COR-L47 (cell line): ENCODE data around the gene ACSM2B.
"Not testable (repeated sequence)": the region's sequence is repeated elsewhere in the genome, so short reads cannot be mapped to it uniquely, and the experiment has no call there.

Source experiments
- DNase-seq: peaks from one replicate; lab custom pipeline; 2025; lab: John Stamatoyannopoulos, UW

ACSM2B gene

DNA sequence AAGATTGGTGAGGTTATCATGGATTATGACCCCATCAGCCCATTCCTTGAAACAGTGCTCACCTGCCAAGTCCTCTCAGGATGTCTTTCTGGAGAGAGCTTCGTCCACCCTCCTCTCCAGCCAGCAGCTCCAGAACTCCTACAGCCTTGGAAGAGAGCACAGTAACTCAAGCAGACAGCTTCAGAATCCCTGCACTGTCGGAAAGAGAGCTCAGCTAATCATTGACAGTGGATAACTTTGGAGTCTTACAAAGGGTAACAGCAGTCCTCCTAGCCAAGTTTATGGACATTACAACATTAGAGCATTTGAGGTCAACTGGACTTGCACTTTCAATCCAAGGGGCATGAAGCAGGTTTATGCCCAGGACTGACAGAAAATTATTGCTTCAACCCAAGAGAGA is at the start of gene ACSM2B:
Gene ACSM2B, minus strand, starts transcription at position 223 of the 400 bp plus-strand sequence. CDS start 11,522 bp downstream, outside the sequence.
- not testable (repeated sequence) for DNase-seq

DNA sequence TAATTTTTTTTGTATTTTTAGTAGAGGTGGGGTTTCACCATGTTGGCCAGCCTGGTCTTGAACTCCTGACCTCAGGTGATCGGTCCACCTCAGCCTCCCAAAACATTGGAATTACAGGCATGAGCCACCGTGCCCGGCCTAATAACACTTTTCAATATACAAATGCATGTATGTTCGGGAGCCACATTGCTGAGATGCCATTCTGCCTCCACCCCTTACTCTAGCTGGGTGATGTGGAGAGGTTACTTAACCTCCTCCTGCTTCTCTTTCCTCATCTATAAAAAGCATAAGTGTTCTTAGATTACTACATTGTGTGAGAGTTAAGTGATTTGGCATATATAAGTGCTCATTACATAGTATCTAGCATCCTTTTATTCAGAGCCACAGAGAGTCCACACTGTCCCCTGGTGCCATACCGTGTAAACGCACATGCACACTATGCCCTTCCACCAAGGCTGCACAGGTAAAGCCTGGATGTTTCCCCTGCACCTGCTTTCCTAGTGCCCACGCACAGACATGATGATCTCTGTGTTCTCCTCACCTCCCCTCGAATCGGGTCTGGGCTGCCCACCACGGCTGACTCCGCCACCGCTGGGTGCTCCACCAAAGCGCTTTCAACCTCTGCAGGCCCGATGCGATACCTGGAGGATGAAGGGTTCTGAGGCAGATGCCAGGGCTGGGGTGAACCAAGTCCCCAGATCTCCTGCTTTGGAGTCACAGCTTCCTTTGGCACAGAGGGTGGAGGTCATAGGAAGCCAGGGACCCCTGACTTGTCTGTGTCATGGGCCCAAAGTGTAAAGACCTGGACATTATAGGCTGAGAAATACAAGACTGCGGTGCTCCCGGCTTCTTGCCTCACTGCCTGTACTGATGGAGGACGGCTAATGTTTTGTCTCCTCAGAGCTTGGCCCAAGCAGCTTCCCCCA is 49.0 kb upstream of the ACSM2B start:
- no peak for DNase-seq

- DNase-seq: no peak
Observed at GRCh38 chr16:20624205-20624604, 48.0 kb upstream of the ACSM2B start.

DNA sequence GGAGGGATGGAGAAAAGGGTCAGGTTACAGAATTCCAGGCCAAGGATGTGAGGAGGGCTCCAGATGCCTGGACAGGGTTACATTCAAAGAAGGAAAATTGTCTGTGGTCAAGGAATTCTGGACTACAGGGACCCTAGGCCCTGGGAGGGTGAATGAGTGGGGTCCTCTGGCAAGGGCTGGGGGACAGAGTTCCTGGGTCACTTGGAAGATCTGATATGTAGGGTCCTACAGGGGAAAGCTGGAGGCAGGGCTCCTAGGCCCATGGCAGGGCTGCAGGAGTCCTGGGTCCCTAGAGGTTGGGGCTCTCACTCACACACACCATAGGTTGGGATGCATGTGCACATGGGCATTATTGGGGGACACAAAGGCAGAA is 46.3 kb upstream of the ACSM2B start:
- DNase-seq: no peak

- no peak for DNase-seq
Observed at GRCh38 chr16:20621406-20621805, 45.2 kb upstream of the ACSM2B start.

DNA sequence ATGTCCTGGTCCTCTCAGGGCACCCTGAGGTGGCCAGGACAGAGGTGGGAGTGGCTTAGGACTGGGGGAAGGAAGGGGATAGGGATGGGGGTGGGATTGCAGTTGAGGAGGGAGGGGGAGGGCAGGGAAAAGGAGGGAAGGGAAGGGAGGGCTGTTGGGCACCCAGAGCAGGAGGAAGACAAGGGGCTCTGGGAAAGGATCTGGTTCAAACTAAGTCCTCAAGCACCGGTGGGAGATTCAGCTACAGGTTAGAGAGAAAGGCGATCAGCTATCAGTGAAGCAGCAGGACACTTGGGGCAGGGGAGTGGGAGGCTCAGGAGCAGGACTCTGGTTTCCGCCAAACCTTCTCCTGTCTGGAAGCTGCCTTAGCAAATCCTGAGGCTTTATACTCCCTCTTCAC is 44.6 kb upstream of the ACSM2B start:
- no peak for DNase-seq

DNA sequence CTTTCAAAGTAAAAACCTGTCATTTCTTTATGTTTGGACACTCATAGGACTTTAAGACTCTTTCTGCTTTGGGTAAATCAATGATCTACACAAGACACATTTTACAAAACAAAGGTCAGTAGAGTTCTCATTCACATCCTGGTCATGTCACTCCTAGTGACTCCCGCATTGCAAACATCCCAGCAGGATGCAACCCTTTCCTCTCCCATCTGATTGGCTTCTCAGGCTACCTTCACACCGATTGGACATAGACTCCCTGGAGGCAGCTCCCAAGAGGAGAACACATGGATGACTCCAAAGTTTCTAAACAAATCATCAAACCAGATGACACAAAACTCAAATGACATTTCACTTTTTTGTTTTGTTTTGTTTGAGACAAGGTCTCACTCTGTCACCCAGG is 43.8 kb upstream of the ACSM2B start:
- no peak for DNase-seq

GRCh38 chr16:20617271-20617670 is 41.1 kb upstream of the ACSM2B start:
- no peak for DNase-seq

DNA sequence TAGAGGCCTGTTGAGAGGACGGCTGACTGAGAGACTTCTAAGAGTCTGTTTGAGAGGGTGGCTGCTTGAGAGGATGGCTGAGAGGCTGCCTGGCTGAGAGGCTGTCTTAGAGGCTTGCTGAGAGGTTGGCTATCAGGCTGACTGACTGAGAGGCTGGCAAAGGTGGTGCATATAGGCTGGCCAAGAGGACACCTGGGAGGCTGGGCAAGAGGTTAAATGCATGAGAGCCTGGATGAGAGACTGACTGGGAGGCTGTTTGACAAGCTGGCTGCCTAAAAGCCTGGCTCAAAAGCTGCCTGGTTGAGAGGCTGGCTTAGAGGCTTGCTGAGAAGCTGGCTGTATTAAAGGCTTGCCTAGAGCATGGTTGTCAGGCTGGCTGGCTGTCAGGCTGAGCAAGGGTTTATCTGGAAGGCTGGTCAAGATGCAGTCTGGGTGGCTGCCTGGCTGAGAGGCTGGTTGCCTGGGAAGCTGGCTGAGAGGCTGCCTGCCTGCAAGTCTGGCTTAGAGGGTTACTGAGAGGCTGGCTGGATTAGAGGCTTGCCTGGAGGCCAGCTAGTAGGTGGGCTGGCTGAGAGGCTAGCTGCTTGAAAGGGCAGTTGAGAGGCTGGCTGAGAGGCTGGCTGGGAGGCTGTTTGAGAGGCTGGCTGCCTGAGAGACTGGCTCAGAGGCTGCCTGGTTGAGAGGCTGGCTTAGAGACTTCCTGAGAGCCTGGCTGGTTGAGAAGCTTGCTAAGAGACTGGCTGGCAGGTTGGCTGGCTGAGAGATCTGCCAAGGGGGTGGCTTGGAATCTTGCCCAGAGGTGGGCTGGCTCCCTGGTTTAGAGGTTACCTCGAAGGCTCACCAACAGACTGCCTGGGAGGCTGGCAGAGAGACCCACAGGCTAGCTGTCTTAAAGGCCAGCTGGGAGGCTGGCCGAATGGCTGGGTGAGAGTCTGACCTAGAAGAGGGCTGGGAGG is 38.3 kb upstream of the ACSM2B start:
- DNase-seq: no peak

DNA sequence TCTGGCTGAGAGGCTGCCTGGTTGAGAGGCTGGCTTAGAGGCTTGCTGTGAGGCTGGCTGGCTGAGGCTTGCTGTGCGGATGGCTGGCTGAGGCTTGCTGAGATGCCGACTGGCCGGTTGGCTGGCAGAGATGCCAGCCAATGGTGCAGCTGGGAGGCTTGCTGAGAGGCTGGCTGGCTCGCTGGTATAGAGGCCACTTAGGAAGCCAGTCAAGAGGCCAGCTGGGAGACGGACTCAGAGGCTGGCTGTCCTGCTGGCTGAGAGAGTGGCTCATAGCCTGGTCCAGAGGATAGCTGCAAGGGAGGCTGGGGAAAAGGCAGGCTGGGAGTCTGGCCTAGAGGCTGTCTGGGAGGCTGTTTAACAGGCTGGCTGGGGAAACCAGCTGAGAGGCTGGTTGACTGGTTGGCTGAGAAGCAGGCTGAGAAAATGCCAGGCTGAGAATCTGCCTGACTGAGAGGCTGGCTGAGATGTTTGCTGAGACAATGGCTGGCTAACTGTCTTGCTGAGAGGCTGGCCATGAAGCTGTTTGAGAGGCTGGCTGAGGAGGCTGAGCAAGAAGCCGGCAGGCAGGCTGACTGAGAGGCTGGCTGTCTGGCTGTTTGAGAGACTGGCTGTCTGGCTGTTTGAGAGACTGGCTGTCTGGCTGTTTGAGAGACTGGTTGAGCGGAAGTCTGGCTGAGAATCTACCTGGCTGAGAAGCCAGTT is 37.5 kb upstream of the ACSM2B start:
- DNase-seq: no peak

- no peak for DNase-seq
Observed at GRCh38 chr16:20612551-20613480, 36.6 kb upstream of the ACSM2B start.

GRCh38 chr16:20611975-20612481 is 35.9 kb upstream of the ACSM2B start:
- no peak for DNase-seq

DNA sequence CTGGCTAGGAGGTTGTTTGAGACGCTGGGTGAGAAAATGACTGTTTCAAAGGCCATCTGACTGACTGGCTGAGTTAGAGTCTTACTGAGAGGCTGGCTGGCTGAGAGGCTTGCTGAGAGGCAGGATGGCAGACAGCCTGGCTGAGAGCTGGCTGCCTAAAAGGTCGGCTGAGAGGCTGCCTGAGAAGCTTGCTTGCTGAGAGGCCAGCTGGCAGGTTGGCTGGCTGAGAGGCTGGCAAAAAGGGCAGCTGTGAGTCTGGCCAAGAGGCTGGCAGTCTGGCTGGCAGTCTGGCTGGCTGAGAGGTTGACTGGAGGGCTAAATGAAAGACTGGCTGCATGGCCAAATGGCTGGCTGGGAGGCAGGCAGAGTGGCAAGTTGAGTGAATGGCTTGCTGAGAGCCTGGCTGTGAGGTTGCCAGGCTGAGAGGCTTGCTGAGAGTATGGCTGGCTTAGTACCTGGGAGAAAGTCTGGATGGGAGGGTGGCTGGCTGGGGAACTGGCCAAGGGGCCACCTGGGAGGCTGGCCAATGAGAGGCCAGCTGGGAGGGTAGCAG is 35.3 kb upstream of the ACSM2B start:
- DNase-seq: no peak

DNA sequence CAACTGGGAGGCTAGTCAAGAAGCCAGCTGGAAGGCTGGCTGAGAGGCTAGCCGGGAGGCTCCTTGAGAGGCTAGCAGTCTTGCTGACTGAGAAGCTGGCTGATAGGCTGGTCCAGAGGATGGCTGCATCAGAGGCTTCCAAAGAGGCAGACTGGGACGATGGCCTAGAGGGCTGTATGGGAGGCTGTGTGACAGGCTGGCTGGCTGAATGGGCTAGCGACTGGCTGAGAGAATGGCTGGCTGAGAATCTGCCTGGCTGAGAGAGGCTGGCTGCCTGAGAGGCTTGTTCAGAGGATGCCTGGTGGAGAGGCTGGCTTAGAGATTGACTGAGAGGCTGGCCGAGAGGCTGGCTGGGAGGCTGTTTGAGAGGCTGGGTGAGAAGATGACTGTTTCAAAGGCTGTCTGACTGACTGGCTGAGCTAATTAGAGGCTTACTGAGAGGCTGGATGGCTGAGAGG is 34.8 kb upstream of the ACSM2B start:
- DNase-seq: no peak

DNA sequence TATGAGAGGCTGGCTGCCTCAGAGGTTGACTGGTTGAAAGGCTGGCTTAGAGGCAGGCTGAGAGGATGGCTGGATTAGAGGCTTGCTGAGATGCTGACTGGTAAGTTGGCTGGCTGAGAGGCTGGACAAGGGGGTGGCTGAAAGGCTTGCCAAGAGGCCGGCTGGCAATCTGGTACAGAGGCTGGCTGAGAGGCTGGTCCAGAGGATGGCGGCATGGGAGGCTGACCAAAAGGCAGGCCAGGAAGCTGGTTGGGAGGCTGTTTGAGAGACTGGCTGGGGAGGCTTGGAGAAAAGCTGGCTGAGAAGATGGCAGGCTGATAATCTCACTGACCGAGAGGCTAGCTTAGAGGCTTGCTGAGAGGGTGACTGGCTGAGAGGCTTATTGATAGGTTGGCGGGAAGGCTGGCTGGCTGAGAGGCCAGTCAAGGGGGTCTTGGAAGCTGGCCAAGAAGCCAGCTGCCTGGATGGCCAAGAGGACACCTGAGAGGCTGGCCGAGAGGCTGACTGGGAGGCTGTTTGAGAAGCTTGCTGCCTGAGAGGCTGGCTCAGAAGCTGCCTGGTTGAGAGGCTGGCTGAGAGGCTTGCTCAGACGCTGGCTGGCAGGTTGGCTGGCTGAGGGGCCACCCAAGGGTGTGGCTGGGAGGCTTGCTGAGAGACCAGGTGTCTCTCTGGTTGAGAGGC is 34.2 kb upstream of the ACSM2B start:
- DNase-seq: no peak

DNA sequence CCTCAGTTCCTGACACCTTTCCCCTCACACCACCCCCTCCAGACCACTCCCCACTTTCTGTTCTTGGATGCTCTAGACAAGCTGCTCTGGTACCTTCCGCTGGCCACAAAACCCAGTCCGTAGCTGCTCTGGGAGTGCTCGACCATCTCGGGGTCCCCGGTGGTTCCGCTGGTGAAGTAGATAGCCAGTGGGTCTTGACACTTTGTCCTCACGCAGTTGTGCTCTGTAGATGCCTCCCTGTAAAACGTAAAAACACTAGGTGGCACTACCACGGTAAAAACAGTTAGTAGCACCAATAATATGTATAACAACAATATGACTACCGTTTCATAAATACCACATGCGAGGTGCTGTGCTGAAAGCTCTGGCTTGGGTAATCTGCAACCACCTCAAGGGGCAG is 26.0 kb upstream of the ACSM2B start:
- not testable (repeated sequence) for DNase-seq

DNA sequence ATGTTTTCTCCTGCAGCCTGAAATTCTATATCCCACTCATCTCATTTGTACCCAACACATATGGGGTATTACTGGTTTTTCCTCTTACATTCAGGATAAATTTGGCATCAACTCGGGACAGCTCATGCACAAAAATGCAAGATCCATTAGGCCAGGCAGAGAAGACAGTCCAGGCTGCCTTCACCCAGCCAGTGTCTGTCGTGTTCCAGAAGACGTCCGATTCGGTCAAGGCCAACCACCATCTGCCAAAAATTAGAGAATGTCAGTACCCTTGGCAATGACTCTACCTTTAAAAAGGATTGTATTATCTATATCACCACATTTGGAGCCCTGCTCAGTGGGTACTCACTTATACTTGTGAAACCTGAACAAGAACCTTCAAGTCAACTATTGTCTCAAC is 23.3 kb upstream of the ACSM2B start:
- DNase-seq: not testable (repeated sequence)

GRCh38 chr16:20598832-20599469 is 22.8 kb upstream of the ACSM2B start:
- no peak for DNase-seq

GRCh38 chr16:20595694-20596093 is 19.5 kb upstream of the ACSM2B start:
- not testable (repeated sequence) for DNase-seq
